HG03520 (cell line): ENCODE data around the gene SEMA4B.
A peak's percentile ranks its signal among the peaks of the same experiment; 100 is the strongest.

Experiments used
- ATAC-seq: cut with Tn5 transposase; IDR thresholded peaks from one replicate; pipeline ENCODE4 v1.9.1; 2021; ENCODE audit warnings: mild to moderate bottlenecking, moderate library complexity; ENCODE audit not compliant: unreplicated experiment

The SEMA4B gene

DNA sequence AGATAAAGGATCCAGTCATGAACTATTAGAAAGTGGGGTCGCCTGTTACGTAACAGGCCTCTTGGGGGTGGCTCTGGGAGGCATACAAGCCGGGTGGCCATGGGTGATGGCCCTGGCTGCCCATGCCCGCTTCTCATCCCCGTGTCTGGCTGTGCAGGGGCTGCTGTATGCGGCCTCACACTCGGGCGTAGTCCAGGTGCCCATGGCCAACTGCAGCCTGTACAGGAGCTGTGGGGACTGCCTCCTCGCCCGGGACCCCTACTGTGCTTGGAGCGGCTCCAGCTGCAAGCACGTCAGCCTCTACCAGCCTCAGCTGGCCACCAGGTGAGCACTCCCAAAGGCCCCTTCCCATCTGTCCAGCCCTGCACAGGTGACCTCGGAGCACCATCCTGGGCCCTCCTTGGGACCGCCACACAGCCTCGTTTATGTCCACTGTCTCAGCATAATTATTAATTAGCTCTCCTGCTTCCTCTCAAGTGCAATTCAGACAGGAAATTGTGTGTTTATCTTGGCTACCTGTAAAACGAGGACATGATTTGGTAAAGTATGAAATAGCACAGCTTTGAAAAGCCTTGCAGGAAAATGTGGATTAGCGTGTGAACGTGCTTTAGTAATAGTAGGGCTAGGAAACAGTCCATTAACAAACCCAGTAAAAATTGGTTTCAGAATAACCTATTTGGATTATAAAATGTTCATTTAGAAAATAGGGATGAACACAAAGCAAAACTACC is 24.5 kb downstream of the SEMA4B start:
- no peak for ATAC-seq

- ATAC-seq, result no peak
Measured at GRCh38 chr15:90227336-90227735, 26.2 kb downstream of the SEMA4B start.

- ATAC-seq, result no peak
Measured at GRCh38 chr15:90227816-90228772, 27.0 kb downstream of the SEMA4B start.

DNA sequence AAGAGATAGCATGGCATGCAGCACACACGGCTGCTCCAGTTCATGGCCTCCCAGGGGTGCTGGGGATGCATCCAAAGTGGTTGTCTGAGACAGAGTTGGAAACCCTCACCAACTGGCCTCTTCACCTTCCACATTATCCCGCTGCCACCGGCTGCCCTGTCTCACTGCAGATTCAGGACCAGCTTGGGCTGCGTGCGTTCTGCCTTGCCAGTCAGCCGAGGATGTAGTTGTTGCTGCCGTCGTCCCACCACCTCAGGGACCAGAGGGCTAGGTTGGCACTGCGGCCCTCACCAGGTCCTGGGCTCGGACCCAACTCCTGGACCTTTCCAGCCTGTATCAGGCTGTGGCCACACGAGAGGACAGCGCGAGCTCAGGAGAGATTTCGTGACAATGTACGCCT is 27.8 kb downstream of the SEMA4B start:
- ATAC-seq, result no peak

GRCh38 chr15:90230071-90230494 is 29.0 kb downstream of the SEMA4B start:
- no peak for ATAC-seq

DNA sequence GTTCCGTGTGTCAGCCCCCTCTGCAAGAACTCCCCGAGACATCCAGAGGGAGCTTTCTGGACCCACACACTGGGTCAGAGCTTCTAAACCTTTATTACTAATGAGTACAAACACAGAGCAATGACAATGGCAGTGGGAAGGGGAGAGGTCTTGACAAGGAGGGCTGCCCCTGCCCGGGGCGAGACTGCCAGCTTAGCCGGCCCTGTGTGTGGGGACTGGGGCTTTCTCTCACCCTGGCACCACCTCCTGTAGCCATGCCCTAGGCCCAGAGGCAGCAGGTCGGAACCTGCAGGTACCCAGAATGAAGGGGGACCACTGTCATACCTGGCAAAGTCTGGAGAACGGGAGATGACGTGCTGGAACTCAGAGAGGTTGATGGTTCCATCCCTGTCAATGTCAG is 29.5 kb downstream of the SEMA4B start:
- no peak for ATAC-seq

DNA sequence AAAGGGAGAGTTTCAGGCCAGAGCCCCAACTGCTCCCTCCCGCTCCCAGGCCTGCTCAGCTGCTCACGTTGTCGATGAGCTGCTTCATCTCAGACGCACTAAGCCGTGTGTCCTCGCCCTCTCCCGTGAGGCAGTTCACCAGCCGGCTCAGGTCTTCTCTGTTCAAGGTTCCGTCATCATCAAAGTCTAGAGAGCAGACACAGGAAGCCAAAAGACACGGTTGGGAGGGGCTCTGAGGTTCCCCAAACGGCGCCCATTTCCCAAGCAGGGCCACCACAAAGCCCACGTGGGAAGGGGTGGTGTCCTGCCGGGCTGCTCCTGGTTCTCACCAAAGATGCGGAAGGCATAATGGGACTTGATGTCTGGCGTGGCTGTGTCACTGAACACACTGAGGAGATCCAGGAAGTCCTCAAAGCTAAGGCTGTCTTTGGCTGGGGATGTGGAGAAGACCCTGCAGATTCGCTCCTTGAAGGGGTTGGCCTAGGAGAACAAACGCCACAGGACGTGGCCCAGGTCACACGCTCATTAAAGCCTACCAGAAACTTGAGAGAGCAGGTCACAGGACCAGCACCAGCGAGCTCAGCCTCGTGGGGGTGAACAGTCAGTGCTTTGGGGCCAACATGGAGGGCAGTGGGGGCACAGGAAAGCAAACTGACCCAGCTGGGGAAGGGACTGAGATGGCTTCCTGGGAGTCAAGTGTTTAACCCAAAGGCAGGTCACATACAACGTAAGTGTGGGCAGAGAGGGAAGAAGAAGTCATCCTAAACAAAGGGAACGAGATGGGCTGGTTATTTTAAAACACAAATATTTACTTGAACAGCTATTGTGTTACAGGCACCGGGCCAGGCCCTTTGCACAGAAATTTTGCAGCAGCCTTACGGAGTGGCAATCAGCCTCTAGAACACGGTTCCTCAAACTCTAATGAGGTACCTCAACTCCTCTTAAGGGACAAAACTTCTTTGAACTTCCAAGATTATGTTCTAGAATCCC is 30.2 kb downstream of the SEMA4B start:
- no peak for ATAC-seq

DNA sequence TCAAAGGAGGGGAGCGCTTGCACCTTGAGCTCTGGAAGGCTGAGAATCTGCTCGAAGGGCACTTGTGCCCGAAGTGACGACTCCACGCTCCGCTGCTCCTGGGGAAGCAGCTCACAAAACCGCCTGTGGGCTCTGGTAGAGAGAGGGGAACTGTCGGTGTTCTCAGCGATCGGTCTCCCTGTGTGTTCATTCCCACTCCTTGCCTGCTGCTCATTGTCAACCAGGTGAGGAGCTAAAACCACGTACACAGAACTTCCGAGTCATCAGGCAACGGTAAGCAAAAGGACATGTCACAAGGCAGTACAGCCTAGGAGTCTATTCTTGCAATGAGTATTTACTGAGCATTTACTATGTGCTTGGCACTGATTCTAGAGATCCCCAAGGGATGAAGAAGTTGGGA is 31.1 kb downstream of the SEMA4B start:
- ATAC-seq, result no peak

DNA sequence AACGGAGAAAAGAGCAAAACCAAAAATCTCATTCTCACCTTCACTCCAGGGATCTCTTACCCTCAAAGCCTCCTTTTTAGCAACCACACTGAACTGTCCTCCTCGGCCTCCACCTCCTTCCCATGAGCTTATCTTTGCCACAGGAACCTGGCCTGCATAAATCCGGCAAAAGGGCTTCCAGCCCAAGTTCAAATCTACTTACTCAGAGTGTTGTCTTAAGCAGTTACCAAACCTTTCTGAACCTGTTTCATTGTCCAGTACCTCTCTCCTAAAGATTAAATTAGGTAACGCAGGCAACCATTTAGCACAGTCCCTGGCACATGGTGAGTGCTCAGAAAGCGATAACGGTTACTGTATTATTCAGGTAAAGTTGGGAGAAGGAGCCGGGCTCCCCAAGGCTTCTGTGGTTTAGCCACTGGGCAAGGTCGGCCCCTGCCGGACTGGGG is 31.8 kb downstream of the SEMA4B start:
- no peak for ATAC-seq

GRCh38 chr15:90233387-90234095 is 32.4 kb downstream of the SEMA4B start, which contains the start of gene CIB1:
CIB1 (minus strand) TSS chr15:90233941; CDS start chr15:90233885, 56 bp downstream.
- peak; percentile 83 for ATAC-seq

DNA sequence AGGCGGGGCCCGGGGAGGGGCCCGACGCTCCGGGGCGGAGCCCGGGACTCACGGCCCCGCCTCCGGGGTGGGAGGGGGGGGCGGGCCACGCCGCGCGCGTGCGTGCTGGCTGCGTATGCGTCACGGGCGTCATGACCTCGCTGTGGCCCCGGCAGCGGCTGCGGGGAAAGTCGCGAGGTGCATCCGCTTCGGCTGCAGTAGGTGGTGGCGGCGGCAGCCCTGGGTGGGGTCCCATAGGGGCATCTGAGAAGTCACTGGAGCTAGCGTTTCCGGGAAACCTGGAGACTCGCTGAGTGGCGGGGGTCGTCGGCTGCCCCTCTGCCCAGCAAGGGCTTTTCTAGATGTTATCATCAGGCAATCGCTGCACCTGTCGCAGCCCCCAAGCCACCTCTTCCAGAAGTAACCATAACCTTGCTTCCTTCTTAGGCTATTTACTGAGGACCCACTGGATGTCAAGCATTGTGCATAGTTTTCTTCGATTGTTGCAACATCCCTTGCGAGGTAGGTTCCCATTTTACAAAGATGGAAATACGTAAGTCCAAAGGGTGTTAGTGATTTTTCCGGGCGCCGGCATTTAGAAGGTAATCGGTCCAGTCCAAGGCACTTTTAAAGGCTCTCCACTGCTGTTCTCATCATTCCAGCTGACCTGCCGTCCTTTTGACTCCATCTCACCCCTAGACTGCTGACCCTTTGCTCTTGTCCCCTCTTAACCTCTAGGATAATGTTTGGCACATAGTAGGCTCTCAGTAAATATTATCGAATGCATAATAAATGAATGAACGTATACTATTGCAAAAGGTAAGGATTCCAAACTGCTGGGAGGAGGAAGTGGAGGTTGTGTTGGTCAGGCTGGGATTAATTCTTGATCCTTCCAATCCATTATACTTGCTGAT is 33.2 kb downstream of the SEMA4B start, which contains the start of gene GDPGP1:
GDPGP1 (plus strand) TSS at position 114 of the 893 bp plus-strand sequence. CDS start 6,700 bp downstream, outside the sequence.
- ATAC-seq, result peak; percentile 63

GRCh38 chr15:90239371-90239770 is 38.2 kb downstream of the SEMA4B start:
- no peak for ATAC-seq

DNA sequence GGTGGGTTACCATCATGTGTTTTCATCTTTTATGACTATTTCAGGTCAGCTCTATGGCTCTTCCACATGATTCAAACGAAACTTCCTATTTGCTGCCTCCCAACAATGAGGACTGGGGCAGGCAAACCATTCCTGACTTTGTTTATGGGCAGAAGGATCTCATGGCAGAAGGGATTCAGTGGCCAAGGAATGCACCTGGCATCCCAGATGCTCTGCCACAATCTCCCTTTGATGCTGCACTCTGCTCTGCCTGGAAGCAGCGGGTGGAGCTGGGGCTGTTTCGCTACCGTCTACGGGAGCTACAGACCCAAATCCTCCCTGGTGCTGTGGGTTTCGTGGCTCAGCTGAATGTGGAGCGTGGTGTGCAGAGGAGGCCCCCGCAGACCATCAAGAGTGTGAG is 39.7 kb downstream of the SEMA4B start:
- ATAC-seq, result no peak

GRCh38 chr15:90241343-90242192 is 40.4 kb downstream of the SEMA4B start:
- no peak for ATAC-seq

GRCh38 chr15:90243943-90244639 is 43.0 kb downstream of the SEMA4B start:
- ATAC-seq, result no peak

DNA sequence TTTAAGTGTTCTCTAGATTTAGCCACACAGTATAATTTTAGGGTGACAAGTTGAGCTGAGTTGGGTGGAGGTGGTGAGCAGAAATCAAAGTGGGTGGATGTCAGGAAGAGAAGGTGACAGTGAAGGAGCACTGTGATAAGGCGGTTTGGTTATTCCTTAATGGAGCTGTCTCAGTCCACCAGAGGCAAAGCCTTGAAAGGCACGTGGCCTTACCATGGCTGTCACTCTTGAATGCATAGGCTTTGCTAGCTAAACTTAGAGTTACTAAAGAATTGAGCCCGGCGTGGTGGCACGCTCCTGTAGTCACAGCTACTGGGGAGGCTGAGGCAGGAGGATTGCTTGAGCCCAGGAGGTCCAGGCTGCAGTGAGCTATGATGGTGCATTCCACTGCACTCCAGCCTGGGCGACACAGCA is 47.7 kb downstream of the SEMA4B start:
- ATAC-seq, result no peak

- no peak for ATAC-seq
Measured at GRCh38 chr15:90249203-90249863, 48.2 kb downstream of the SEMA4B start, which contains the start of gene TTLL13. TTLL13 (plus strand) TSS chr15:90249556; CDS start chr15:90250631, 1,075 bp downstream.
